HG02840 (cell line): ENCODE measurements around the gene ELAVL2.

Experiments used
- ATAC-seq: cut with Tn5 transposase; IDR thresholded peaks from one replicate; pipeline ENCODE4 v1.9.1; 2021; ENCODE audit warnings: mild to moderate bottlenecking, moderate library complexity, moderate number of reproducible peaks; ENCODE audit not compliant: unreplicated experiment, low FRiP score

The ELAVL2 gene

DNA sequence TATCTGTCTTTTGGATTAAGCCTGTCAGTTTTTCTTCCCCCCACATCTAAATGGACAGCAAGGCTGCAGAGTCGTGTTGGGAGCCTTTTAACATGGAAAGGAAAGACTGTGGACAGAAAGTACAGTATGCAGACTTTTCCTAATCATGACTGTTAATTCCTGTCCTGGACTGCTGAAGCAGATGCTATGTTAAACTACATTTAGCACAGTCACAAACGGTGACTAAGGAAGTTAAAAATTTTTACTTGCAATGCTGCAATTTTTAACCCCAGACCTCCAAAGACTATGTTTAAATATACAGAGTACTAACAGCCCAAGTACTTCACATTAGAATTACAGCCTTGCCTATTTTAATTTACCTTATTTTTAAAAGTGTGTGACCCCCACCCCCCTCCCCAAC lies 51.8 kb downstream of the ELAVL2 start:
- ATAC-seq, result no peak

DNA sequence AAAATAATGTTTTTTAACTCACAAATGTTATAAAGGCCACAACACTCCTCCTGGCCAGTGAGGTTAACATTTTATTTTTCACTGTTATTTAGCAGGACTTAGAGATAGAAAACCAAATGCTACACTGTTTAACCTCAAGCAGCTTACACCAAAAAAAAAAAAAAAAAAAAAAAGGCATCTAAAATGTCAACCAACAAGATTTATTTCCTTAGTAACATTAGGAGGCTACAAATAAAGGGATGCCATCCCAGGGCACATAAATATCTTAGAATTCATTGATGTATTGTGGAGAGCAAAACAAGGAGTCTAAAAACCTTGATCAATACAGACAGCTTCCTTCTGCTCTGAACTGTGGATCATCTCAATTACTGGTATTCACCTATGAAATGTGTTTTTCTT lies 53.7 kb downstream of the ELAVL2 start:
- ATAC-seq, result no peak

DNA sequence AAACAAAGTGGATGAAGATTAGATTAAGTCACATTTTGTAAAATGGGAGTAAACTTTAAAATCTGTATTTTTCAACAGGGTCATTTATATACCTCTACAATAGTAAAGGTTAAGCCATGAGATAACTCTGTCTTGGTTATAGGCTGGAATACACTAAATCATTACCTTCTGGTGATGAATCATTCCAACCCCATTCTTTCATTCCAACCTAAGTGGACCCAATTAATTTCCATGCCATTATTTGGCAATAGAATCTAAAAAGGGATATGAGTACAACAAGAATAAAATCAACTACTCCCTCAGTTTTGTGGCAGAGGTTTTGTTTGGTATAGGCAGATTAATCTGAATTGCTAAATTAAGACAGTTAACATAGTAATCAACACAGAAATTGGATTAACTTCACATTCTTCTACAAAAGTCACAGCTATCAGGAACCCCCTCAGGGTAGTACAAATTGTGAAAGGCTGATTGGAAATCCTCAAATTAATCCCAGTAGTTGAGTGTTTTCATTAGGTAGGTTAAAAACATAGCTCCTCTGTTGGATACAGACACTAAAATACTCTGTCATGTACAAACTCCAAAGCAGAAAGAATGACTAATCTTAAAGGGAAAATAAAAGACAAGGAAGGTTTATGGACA lies 54.2 kb downstream of the ELAVL2 start:
- no peak for ATAC-seq

DNA sequence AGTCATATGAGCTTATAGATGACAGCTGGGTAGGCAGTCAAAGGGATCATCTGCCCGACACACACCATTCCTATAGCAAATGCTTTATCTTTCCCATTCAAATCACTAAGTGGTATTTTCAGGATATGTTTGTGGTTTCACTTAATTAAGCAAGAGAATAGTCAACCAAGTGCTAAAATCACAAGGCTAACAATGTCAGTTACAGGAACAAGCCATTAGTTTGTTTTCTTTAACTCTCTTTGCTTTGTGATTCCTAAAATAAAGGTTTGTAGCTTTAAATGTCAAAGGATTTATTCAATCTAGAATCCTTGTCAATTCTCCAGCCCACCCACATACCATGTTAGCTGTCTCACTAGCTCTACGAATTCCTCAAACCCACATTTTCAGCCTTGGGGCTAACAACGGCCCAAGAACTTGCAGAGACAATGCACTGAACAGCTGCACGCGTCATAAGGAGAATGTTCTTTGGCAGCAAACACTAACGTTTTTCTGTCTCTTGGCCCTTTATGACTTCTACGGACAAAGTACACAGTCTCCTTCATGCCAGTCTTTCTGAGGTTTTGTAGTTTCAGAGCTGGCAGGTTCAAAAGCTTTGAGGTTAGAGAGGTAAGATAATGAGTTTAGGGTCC lies 56.6 kb downstream of the ELAVL2 start:
- no peak for ATAC-seq

DNA sequence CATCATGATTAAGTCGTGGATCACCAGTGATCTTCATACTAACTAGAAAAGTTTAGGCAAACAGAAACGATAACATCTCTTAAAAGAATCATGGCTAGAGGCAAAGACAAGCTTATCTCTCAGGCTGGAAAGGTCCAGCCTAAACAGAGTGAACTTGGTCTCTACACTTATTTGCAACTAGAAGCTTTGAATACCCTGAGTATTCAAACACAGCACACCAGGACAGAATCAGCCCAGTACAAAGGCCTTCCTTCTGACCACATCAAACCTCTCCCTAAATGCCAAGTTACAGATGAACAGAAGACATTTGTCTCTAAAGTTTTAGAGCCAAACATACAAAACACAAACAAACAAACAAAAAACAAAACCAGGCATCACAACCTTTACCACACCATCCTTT lies 57.2 kb downstream of the ELAVL2 start:
- ATAC-seq, result no peak

DNA sequence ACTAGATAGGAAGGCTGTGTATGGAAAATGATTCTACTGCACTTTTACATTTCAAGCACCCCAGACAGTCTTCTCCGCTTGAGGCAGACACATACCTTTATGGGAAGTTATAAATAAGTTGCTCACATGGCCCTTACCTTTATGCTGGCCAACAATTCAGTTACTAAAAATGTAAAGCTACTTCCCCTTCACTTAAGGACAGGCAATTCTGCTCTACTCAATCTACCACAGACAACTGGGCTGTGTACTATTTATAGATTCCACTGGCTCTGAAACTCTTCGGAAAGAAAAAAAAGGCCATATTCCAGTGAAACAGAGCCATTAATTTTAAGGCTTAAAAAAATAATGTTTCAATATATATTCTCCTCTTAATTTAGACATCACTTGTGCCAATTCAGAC lies 59.4 kb downstream of the ELAVL2 start:
- no peak for ATAC-seq

DNA sequence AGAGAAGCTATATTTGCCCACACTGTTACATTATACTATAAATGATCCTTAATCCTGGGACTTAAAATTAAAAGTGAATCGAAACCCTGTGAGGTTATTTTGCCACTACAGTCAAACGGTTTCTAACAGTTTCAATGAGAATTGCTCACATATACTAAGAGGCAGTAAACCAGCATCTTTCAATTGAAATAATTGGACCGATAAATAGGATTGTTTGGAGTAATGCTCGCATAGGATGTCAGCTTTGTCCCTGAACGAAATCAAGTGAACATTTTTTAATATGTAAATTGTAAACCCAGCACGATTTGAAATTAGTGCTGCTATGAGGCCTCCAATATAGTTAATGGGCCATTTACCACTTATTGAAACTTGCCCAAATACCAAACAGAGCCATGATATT lies 60.5 kb downstream of the ELAVL2 start:
- ATAC-seq, result no peak

DNA sequence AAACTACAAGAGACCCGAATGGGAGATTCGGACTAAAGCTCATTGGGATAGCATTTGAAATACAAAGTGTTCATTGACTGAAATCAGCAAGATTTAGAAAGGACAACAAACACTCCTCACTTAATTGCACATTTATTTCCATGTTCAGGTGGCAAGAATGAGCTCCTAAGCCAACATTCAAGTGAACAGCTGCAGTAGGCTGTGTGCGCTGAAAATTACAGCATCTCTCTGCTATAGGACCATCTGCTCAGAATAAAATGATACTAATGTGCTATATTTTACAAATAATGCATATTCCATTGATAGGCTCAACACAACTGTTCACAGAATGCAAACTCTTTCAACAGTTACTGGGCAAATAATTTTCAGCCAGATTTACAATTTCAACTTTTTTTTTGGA lies 61.8 kb downstream of the ELAVL2 start:
- no peak for ATAC-seq

DNA sequence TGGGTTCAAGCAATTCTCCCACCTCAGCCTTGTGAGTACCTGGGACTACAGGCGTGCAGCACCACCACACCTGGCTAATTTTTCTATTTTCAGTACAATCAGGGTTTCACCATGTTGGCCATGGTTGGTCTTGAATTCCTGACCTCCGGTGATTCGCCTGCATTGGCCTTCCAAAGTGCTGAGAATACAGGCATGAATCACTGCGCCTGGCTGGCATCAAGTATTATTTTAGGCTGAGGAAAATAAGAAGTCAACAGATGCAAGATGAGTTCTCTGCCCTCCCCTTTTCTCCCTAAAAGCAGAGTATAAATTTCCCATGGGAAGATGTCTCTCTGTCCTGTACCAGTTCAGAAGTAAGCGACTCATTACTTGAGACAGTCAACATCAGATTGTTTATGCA lies 71.5 kb downstream of the ELAVL2 start:
- ATAC-seq, result no peak

DNA sequence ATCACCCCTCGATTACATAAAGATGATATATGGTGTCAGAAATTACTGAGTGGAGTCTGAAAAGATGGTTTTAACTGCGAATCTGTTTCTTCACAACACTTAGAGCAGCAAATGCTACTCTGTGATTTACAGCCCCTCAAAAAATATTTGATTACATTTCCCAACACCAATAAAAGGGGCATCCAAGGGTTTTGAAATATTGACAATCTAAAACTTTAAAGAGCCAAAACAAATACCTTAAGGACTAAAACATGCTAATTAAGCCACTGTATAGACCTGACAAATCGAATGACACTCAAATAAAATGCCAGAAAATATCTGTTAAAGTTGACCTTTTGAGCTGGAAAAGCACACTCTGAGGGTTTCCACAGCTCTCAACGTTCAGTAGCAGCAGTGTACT lies 73.2 kb downstream of the ELAVL2 start:
- no peak for ATAC-seq

DNA sequence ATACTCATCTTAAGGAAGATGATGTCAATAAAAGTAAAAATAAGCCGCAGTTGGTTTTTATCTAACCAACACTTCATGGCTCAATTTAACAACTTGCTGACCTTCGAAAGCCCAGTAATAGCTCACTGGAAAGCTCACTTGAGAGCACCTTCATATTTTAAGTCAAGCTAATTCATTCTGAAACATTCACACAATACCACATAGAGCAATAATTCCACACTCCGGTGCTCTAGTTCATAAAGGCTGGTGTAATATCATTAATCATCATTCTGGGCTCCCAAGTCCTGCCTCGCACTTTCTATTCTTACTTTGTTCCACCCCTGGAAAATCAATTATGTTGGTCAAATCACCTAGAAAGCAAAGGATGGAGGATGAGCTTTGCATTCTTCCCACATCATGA lies 74.4 kb downstream of the ELAVL2 start:
- no peak for ATAC-seq

DNA sequence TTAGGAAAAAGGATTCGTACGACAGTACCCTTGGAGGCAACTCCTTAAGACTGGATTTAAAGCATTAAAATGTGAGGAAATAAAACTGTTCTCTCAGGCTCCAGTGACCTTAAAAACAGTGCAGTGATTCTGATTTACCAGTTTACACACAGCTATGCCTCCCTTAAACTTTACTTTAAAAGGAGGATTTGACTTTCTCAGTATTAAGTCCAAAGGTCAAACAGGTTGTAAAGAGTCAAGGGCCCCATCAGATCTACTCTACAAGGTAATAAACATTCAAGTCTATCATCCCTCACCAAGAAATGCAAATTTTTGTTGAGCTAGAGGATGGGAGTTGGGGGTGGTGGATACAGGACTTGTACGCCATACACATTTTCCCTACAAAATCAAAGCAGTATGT lies 75.2 kb downstream of the ELAVL2 start:
- no peak for ATAC-seq

DNA sequence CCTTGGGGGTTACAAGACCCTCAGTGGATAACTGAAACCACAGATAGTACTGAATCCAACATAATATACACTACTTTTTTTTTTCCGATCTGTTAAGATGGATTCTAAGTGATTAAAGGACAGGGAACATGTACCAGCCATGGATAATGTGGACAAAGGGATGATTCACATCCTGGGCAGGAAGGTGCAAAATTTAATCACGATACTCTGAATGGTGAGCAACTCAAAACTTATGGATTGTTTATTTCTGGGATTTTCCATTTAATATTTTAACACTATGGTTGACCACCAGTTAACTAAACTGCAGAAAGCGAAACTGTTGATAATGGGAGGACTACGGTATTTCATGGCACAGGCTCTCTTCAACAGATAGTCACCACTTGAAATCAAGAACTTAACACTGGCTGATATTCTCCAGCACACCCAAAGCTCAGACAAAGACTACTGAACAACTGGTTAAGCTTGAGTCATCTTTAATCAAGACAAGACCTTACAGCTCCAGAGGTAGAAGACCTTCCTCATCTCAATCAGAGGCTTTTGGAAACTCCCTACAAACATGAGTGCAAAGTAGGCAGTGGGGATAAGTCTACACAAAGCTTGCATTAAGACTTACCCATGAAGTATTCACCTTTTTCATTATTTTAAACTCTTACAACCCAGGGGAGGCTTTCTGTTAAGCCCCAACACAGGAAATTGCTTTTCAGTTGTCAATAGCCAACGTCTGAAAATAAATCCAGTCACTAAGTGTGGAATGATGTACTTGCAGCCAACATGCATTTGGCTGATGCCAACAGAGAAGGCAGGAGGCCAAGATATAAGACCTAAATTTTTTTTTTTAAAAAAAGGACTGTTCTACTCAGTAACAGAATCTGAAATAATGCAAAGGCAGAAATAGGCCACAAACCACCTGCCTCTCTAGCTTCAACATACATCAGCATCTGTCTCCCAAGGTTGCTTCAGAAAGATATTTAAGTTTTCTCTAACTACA lies 78.7 kb downstream of the ELAVL2 start:
- ATAC-seq, result no peak

DNA sequence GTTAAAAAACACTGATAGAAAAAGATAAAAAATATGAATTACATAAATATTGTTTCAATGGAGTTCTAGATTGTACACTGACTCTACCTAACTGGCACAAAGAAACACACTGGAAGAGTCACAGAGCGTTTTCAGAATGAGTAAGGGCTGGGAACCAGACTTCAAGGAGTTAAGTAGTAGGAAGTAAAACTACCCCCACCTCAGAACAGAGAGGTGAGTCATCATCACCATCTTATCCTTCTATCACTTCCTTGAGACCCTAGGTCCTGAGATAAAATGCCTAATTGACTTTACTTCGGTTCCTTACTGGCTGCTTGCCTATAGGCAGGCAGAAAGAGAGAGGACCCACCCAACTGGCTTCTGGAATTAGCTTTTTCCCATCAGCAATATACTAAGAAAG lies 79.7 kb downstream of the ELAVL2 start:
- no peak for ATAC-seq

DNA sequence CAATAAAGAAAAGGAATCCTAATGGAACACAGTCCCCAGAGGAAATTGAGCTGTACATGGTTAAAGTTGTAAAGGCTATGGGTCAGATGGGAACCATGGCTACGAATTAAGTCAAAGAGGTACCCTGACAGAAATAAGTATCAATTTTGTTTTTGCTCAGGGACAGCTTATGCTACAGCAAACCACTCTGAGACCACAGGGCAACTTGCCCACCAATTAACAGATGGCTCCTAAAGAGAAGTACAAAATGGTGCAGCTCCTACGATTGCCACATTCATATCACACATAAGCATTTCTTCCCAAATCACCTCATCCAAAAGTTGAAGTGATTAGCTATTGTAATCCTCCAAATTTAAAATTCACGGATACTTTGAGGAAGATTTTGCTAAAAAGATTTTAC lies 83.0 kb downstream of the ELAVL2 start:
- no peak for ATAC-seq

DNA sequence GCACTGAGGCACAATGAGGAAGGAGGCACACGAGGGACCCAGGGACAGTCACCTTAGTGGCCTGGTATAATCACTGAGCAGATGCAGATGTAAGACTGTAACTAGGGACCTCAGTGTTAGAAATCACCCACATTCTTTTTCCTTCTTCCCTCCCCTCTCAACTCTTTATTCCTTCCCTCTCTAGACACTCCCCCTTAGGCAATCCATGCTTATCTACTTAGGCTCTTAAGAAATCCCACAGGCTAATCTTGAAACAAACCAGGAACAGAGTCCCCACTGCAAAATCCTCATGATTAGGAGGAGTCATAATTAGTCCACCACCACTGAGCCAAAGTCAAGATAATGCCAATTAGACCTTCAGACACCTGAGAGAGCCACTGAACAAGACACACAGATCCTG lies 84.7 kb downstream of the ELAVL2 start:
- ATAC-seq, result no peak

DNA sequence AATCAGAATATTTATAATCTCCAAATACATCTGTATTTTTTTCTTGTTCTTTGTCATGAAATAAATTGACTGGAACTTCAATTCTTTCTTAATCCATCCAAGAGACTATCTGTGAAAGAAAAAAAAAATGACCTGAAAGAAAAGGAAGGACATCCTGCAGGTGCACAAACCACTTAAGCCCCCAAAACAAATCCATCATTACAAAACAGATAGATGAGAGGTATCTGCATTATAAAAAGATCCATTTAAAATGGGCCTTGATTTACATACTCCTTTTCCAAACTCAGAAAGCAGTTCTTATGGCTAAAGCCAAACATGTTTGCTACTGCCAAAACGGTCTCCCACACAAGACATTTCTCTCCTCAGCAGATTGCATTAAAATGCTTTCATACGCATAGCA lies 85.5 kb downstream of the ELAVL2 start:
- ATAC-seq, result no peak

DNA sequence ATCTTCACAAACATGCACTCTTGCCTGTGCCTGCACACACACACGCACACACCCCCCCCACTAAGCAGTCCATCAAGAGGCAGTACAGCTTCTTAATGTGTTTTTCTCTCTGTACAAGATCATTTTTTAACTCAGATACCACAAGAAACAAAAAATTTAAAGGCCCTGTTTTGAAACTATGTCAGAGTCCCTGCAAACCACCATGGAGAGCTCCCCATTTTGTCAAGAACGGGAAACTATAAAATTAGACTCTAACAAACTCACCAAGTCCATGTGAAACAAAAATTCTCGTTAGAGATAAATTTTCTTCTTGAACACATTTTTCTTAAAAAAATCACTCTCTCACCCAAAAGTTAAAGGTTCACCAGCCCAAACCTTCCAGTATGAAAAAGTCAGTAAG lies 86.3 kb downstream of the ELAVL2 start:
- ATAC-seq, result no peak

DNA sequence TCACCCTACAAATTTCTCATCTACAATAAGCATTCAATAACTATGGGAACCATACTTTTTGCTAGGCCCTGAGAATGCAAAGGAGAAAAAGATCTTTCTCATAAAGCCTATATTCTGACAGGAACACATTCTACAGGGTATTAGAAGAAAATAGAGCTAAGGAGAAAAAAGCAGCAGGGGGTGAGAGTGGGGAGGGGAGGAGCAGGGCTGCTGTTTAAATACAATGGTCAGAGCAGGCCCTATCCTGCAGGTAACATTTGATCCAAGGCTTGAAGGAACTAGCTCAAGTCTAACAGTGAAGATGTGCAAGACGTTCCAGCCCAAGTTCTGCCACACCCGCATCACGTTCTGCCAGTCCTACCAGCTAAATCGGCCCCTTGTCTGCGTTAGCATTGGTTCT lies 89.7 kb downstream of the ELAVL2 start:
- ATAC-seq, result no peak

DNA sequence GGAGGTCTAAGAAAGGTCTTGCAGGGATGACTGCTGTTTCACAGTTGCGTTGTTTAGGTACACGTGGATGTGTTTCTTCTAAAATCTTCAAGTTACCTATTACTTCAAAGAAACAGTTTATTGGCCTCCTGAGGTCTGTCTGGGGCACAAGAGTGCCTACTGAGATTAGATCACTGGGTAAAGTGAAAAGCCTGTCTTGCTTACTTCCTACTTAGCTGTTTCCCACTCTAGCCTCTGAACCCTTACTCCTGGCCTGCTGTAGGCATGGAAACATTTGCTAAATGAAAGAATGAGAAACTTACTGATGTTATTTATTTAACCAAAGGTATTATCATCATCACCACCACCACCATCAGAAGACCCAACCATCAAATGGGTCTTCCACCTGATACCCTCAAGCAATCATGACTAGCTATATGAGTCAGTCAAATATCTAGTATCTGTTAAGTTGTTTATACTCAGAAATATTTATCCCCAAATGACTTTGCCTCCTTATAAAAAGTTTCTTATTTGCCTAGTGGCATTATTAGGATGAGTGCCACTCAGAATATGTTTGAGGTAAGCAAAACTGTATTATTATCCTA lies 92.5 kb downstream of the ELAVL2 start:
- no peak for ATAC-seq

DNA sequence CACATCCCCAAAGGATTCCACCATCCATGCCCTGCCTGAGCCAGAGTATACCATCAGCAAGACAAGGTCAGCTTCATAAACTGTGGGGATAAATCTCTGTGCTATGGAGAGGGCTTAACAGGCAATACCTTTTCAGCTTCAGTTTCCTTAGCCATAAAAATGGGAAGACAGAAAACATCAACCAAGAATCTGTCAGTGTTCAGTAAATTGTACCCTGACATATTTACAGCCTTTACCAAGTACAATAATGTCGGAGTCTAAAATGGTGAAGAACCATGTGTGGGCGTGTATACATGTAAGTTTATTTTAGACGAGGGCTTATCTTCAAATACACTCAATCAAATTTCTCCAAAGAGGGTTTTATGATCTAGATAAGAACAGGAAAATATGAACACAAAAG lies 94.7 kb downstream of the ELAVL2 start:
- ATAC-seq, result no peak
